H9 (cell line): ENCODE results near the gene GAK. TPM values are rescaled to one million over a fixed set of nuclear protein-coding genes. Genes with fewer than 3 reads are reported as not detected.

Source experiments
- DNase-seq: peaks from one replicate; pipeline ENCODE4 v3.0.0-alpha.2; 2017
- H2AFZ ChIP-seq: one replicate; pipeline ENCODE4 v1.6.1; 2013; ENCODE audit warnings: mild to moderate bottlenecking, low read length, control low read depth, moderate library complexity
- H2AK5ac ChIP-seq: 2 replicates; pipeline ENCODE4 v1.6.1; 2013; ENCODE audit warnings: low read length, control low read depth, mixed read lengths; ENCODE audit not compliant: insufficient read length
- H2BK120ac ChIP-seq: one replicate; pipeline ENCODE4 v1.6.1; 2013; ENCODE audit warnings: low read depth, mild to moderate bottlenecking, low read length, control low read depth, inconsistent platforms; ENCODE audit not compliant: poor library complexity, severe bottlenecking
- H2BK12ac ChIP-seq: 2 replicates; pipeline ENCODE4 v1.6.1; 2013; ENCODE audit warnings: low read length, control low read depth, mixed read lengths, low read depth; ENCODE audit not compliant: insufficient read length
- H2BK15ac ChIP-seq: 2 replicates; pipeline ENCODE4 v1.6.1; 2013; ENCODE audit warnings: low read depth, low read length, control low read depth
- H2BK20ac ChIP-seq: one replicate; pipeline ENCODE4 v1.6.1; 2013; ENCODE audit warnings: low read depth, mild to moderate bottlenecking, low read length, control low read depth, inconsistent platforms; ENCODE audit not compliant: poor library complexity, severe bottlenecking
- H2BK5ac ChIP-seq: 2 replicates; pipeline ENCODE4 v1.6.1; 2013; ENCODE audit warnings: low read length, control low read depth, mixed read lengths; ENCODE audit not compliant: insufficient read length
- H3K14ac ChIP-seq: 2 replicates; pipeline ENCODE4 v1.6.1; 2013; ENCODE audit warnings: low read length, control low read depth; ENCODE audit not compliant: insufficient read depth
- H3K18ac ChIP-seq: 2 replicates; pipeline ENCODE4 v1.6.1; 2013; ENCODE audit warnings: low read depth, mild to moderate bottlenecking, mixed read lengths, low read length, control low read depth; ENCODE audit not compliant: insufficient read length
- H3K23ac ChIP-seq: 2 replicates; pipeline ENCODE4 v1.6.1; 2013; ENCODE audit warnings: low read length, control low read depth, mixed read lengths, low read depth; ENCODE audit not compliant: insufficient read length
- H3K23me2 ChIP-seq: 2 replicates; pipeline ENCODE4 v1.6.1; 2013; ENCODE audit warnings: low read depth, mild to moderate bottlenecking, mixed read lengths, low read length, control low read depth; ENCODE audit not compliant: insufficient read length, poor library complexity, severe bottlenecking
- H3K27ac ChIP-seq: 2 replicates; pipeline ENCODE4 v1.5.1; 2013; ENCODE audit warnings: low read length, control low read depth, mixed read lengths, low read depth; ENCODE audit not compliant: insufficient read length
- H3K27me3 ChIP-seq: 2 replicates; pipeline ENCODE4 v1.6.1; 2013; ENCODE audit warnings: low read length, control low read depth, inconsistent platforms; ENCODE audit not compliant: insufficient read depth
- H3K4ac ChIP-seq: 2 replicates; pipeline ENCODE4 v1.6.1; 2013; ENCODE audit warnings: low read depth, mild to moderate bottlenecking, control low read depth, inconsistent platforms, low read length, moderate library complexity
- H3K4me1 ChIP-seq: 2 replicates; pipeline ENCODE4 v1.6.1; 2013; ENCODE audit warnings: low read length, control low read depth, inconsistent platforms; ENCODE audit not compliant: insufficient read depth
- H3K4me2 ChIP-seq: 2 replicates; pipeline ENCODE4 v1.6.1; 2013; ENCODE audit warnings: low read length, control low read depth, mixed read lengths; ENCODE audit not compliant: insufficient read length, insufficient read depth
- H3K56ac ChIP-seq: 2 replicates; pipeline ENCODE4 v1.6.1; 2013; ENCODE audit warnings: low read depth, mild to moderate bottlenecking, mixed read lengths, low read length, control low read depth; ENCODE audit not compliant: insufficient read length
- H3K79me1 ChIP-seq: 2 replicates; pipeline ENCODE4 v1.6.1; 2013; ENCODE audit warnings: low read depth, mild to moderate bottlenecking, moderate library complexity, low read length, control low read depth, inconsistent platforms; ENCODE audit not compliant: insufficient read depth, poor library complexity, severe bottlenecking
- H3K79me2 ChIP-seq: 2 replicates; pipeline ENCODE4 v1.6.1; 2013; ENCODE audit warnings: low read length, control low read depth, inconsistent platforms; ENCODE audit not compliant: insufficient read depth
- H3K9ac ChIP-seq: 2 replicates; pipeline ENCODE4 v1.6.1; 2013; ENCODE audit warnings: low read length, control low read depth, mixed read lengths; ENCODE audit not compliant: insufficient read length; ENCODE audit errors: extremely low read depth
- H3K9me3 ChIP-seq: one replicate; pipeline ENCODE4 v1.6.1; 2013; ENCODE audit warnings: low read depth, low read length, inconsistent platforms; ENCODE audit not compliant: control insufficient read depth
- H3T11ph ChIP-seq: one replicate; pipeline ENCODE4 v1.6.1; 2013; ENCODE audit warnings: mild to moderate bottlenecking, low read length, control low read depth, inconsistent platforms
- H4K20me1 ChIP-seq: one replicate; pipeline ENCODE4 v1.6.1; 2013; ENCODE audit not compliant: control insufficient read depth, insufficient read length, insufficient read depth
- H4K5ac ChIP-seq: 2 replicates; pipeline ENCODE4 v1.6.1; 2013; ENCODE audit warnings: low read depth, mild to moderate bottlenecking, mixed read lengths, low read length, control low read depth; ENCODE audit not compliant: insufficient read length
- H4K8ac ChIP-seq: replicated peaks from 2 replicates; pipeline ENCODE4 v1.6.1; 2013; ENCODE audit warnings: low read length, control low read depth, mixed read lengths, low read depth; ENCODE audit not compliant: insufficient read length
- H4K91ac ChIP-seq: 2 replicates; pipeline ENCODE4 v1.6.1; 2013; ENCODE audit warnings: low read depth, mild to moderate bottlenecking, moderate library complexity, mixed read lengths, low read length, control low read depth; ENCODE audit not compliant: insufficient read length
- H3K27ac Mint-ChIP-seq, 3 experiments: 2 replicates in 2 of 3; 3 replicates in 1 of 3; pipeline ENCODE4 v1.8.0; 2020 to 2021; ENCODE audit warnings: mixed read lengths in 3 of 3, mild to moderate bottlenecking in 1 of 3, moderate library complexity in 1 of 3
- H3K27me3 Mint-ChIP-seq: 2 replicates; pipeline ENCODE4 v1.8.0; 2021; ENCODE audit warnings: low read depth, mild to moderate bottlenecking, moderate library complexity, mixed read lengths
- H3K36me3 Mint-ChIP-seq, 3 experiments: 2 replicates in 2 of 3; 3 replicates in 1 of 3; pipeline ENCODE4 v1.8.0; 2020 to 2021; ENCODE audit warnings: low read depth in 3 of 3, mixed read lengths in 3 of 3; ENCODE audit not compliant: insufficient read depth in 1 of 3
- H3K4me1 Mint-ChIP-seq, 2 experiments: 2 replicates each; pipeline ENCODE4 v1.8.0; 2020; ENCODE audit warnings: mixed read lengths in 2 of 2
- H3K4me3 Mint-ChIP-seq, 2 experiments: 2 replicates in 1 of 2; 3 replicates in 1 of 2; pipeline ENCODE4 v1.8.0; 2020 to 2021; ENCODE audit warnings: mild to moderate bottlenecking in 2 of 2, mixed read lengths in 2 of 2, moderate library complexity in 1 of 2
- H3K9me3 Mint-ChIP-seq, 2 experiments: 2 replicates in 1 of 2; 3 replicates in 1 of 2; pipeline ENCODE4 v1.8.0; 2020; ENCODE audit warnings: mild to moderate bottlenecking in 2 of 2, mixed read lengths in 2 of 2, moderate library complexity in 1 of 2
- WGBS: extraction: QIAGEN DNeasy Blood & Tissue Kit; methylation state at CpG from one replicate; pipeline ENCODE4 v1.1.7; 2013; ENCODE audit warnings: missing lambda C conversion rate, low lambda C conversion rate, mixed read lengths; ENCODE audit not compliant: insufficient read length; ENCODE audit errors: extremely low coverage; 5-methylcytosine and 5-hydroxymethylcytosine counted together
- total RNA-seq: library from RNA; stranded (reverse); gene quantifications from 2 replicates; pipeline ENCODE4 v1.2.1, GENCODE V29; 2021
- TF ChIP-seq, protein P1 (sequence below): fragments of 200-600 bp; sonication (generic); conservative IDR thresholded peaks from 3 replicates; pipeline ENCODE4 v1.8.0; 2021; ENCODE audit warnings: antibody characterized with exemption, mild to moderate bottlenecking

GAK gene
- total RNA-seq, 1 experiment from 2014 or later: 80.7 TPM

GRCh38 chr4:823176-823760 lies 108.8 kb downstream of the GAK start:
- Histone ChIP-seq H3K56ac (no peak overlapping the region), H2BK15ac (no peak overlapping the region), H2BK5ac (no peak overlapping the region), H2BK120ac (no peak overlapping the region), H3K4me1 (no peaks in the 10 kb centered on the region), H4K8ac (no peak overlapping the region), H2BK20ac (no peak overlapping the region), H4K20me1 (no peaks in the 10 kb centered on the region), H3K18ac (no peak overlapping the region), H3K79me2 (no peaks in the 10 kb centered on the region), H3K27ac (no peak overlapping the region), H3K4ac (no peak overlapping the region), H3K79me1 (no peaks in the 10 kb centered on the region), H3K23ac (no peak overlapping the region), H3K23me2 (no peaks in the 10 kb centered on the region), H3K9ac (no peak overlapping the region), H3K9me3 (no peaks in the 10 kb centered on the region), H4K91ac (no peak overlapping the region), H3T11ph (no peak overlapping the region), H2AFZ (no peak overlapping the region), H4K5ac (no peak overlapping the region), H2AK5ac (no peak overlapping the region), H3K4me2 (no peak overlapping the region), H2BK12ac (no peak overlapping the region), H3K14ac (no peak overlapping the region), H3K27me3 (peaks cover 36% of the 10 kb centered on the region; the same call in 1 of the 2 replicates)
- Mint-ChIP-seq H3K4me3 (no peak overlapping the region; a peak in 1 of 5 replicates), H3K27me3 (peaks cover 92% of the 10 kb centered on the region), H3K27ac (no peak overlapping the region), H3K36me3 (no peaks in the 10 kb centered on the region), H3K9me3 (no peaks in the 10 kb centered on the region), H3K4me1 (peaks cover 2 to 3% of the 10 kb centered on the region in 2 experiments; a peak in 2 of 4 replicates)
- TF ChIP-seq, protein P1, sequence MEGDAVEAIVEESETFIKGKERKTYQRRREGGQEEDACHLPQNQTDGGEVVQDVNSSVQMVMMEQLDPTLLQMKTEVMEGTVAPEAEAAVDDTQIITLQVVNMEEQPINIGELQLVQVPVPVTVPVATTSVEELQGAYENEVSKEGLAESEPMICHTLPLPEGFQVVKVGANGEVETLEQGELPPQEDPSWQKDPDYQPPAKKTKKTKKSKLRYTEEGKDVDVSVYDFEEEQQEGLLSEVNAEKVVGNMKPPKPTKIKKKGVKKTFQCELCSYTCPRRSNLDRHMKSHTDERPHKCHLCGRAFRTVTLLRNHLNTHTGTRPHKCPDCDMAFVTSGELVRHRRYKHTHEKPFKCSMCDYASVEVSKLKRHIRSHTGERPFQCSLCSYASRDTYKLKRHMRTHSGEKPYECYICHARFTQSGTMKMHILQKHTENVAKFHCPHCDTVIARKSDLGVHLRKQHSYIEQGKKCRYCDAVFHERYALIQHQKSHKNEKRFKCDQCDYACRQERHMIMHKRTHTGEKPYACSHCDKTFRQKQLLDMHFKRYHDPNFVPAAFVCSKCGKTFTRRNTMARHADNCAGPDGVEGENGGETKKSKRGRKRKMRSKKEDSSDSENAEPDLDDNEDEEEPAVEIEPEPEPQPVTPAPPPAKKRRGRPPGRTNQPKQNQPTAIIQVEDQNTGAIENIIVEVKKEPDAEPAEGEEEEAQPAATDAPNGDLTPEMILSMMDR: no peak
- WGBS: no CpG with 5 or more reads among the region's 21 CpGs
- no peak for DNase-seq
